SJCRH30 (cell line): ENCODE measurements around the gene EVA1C. TPM values are rescaled to one million over a fixed set of nuclear protein-coding genes. Genes with fewer than 3 reads are reported as not detected.
"Not testable (repeated sequence)": the region's sequence is repeated elsewhere in the genome, so short reads cannot be mapped to it uniquely, and the experiment has no call there.

Source experiments
- DNase-seq, 2 experiments: peaks; one replicate each; pipeline ENCODE4 v3.0.0-alpha.2; 2015 to 2020
- H3K27ac ChIP-seq: fragments of 250-450 bp; sonication (Bioruptor Pico); 2 replicates; pipeline ENCODE4 v1.5.1; 2020; ENCODE audit warnings: mild to moderate bottlenecking, moderate library complexity
- H3K27me3 ChIP-seq: fragments of 250-450 bp; sonication (Bioruptor Pico); 2 replicates; pipeline ENCODE4 v1.5.1; 2020; ENCODE audit warnings: mild to moderate bottlenecking, moderate library complexity
- H3K36me3 ChIP-seq: fragments of 250-450 bp; sonication (Bioruptor Pico); 2 replicates; pipeline ENCODE4 v1.5.1; 2020; ENCODE audit warnings: mild to moderate bottlenecking, moderate library complexity
- H3K4me1 ChIP-seq: fragments of 250-450 bp; sonication (Bioruptor Pico); 2 replicates; pipeline ENCODE4 v1.5.1; 2020; ENCODE audit warnings: mild to moderate bottlenecking, moderate library complexity
- H3K4me3 ChIP-seq: fragments of 250-450 bp; sonication (Bioruptor Pico); 2 replicates; pipeline ENCODE4 v1.5.1; 2020; ENCODE audit warnings: mild to moderate bottlenecking, moderate library complexity
- H3K9me3 ChIP-seq: fragments of 250-450 bp; sonication (Bioruptor Pico); replicated peaks from 2 replicates; pipeline ENCODE4 v1.5.1; 2020; ENCODE audit warnings: mild to moderate bottlenecking, moderate library complexity
- total RNA-seq: library from RNA; depleted of rRNA; stranded (reverse); fragments of >200 nt; shearing (Covaris generic); gene quantifications from 2 replicates; pipeline ENCODE4 v1.2.3, GENCODE V29; 2014; rRNA removed

Gene EVA1C
- total RNA-seq, 1 experiment from 2014 or later: 0.10 TPM

DNA sequence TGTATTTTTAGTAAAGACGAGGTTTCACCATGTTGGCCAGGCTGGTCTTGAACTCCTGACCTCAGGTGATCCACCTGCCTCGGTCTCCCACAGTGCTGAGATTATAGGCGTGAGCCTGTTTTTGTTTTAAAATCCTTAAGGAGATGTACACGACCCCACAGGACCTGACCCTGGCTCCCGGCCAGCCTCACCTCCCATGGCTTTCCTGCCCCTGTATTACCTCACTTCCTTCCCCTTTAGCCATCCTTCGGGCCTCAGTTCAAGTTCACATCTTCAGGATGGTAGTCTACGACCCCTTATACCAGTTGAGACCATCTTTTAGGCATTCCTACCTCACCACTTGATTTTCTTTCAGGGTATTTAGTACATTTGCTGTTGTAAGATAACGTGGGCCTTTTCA, 136.5 kb downstream of the EVA1C start:
- no peak for DNase-seq
- no peaks in the 10 kb centered on the region for H3K27me3 ChIP-seq
- H3K27ac ChIP-seq: no peak overlapping the region
- H3K9me3 ChIP-seq: no peaks in the 10 kb centered on the region
- H3K36me3 ChIP-seq: no peaks in the 10 kb centered on the region
- H3K4me1 ChIP-seq: no peaks in the 10 kb centered on the region
- no peak overlapping the region for H3K4me3 ChIP-seq

- H3K4me1 ChIP-seq: no peaks in the 10 kb centered on the region
- no peaks in the 10 kb centered on the region for H3K27me3 ChIP-seq
- no peaks in the 10 kb centered on the region for H3K36me3 ChIP-seq
- no peak overlapping the region for H3K4me3 ChIP-seq
- no peak for DNase-seq
- H3K9me3 ChIP-seq: no peaks in the 10 kb centered on the region
- H3K27ac ChIP-seq: no peak overlapping the region
Observed at GRCh38 chr21:32549440-32549839, 136.9 kb downstream of the EVA1C start.

GRCh38 chr21:32549886-32550285, 137.4 kb downstream of the EVA1C start:
- Histone ChIP-seq H3K27ac (no peak overlapping the region), H3K36me3 (no peaks in the 10 kb centered on the region), H3K4me3 (no peak overlapping the region), H3K9me3 (no peaks in the 10 kb centered on the region), H3K27me3 (no peaks in the 10 kb centered on the region), H3K4me1 (no peaks in the 10 kb centered on the region)
- DNase-seq: no peak

DNA sequence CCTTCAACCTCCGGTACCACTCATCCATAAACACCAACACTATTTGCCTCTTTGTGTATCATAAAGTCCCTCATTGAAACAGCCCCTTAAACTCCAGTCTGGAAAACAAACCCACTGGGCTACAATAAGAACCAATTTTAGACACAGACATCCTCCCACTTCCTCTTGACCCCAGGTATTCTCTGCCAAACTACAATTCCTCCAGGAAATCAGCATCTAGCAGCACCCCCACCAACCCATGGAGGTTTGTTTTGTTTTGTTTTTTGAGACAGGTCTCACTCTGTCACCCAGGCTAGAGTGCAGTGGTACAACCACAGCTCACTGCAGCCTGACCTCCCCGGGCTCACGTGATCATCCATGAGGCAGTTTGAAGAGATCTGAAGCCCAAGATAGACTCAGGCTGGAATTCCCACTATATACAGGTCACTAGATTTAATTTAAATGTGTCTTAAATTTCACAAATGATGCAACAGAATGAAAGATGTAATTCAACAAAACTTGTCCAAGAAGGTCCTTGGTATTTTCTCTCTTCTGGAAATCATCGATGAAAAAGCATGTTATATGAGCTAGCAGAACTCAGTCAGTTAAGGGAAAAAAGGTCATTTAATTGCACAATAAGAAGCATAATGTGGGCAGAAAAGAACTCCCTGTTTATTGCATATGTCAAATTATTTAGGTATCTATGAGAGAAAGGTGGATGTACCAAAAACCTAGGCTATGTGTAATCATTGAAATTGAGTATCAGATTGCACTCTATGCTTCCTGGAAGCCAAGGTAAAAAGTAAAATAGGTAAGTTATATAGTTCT, 142.5 kb downstream of the EVA1C start:
- Histone ChIP-seq H3K4me1 (peaks cover 8% of the 10 kb centered on the region; the same call in 1 of the 2 replicates), H3K27me3 (no peaks in the 10 kb centered on the region), H3K27ac (no peak overlapping the region), H3K9me3 (no peaks in the 10 kb centered on the region), H3K36me3 (no peaks in the 10 kb centered on the region), H3K4me3 (no peak overlapping the region)
- no peak for DNase-seq

DNA sequence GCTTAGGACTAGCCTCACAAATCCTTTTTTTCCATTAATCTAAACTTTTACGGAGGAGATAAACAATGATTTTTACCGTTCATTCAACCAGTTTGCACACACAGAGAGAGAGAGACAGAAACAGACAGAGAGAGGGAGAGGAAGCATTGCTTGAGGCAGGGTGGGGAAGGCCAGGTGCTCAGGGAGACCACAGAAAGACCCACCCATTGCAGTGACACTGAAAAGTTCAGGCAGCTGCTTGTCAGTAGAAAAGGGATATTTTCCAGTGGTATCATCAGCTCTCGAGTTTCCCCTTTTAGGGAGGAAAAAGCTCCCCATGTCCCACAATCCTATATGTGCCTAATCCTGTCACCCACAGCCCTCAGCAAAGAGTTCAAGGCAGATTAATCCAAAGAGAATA, 145.6 kb downstream of the EVA1C start:
- Histone ChIP-seq H3K4me1 (peaks cover 8% of the 10 kb centered on the region; the same call in 1 of the 2 replicates), H3K4me3 (no peak overlapping the region)
- peak; percentile 56 to 77 for DNase-seq

GRCh38 chr21:32559006-32559610, 146.6 kb downstream of the EVA1C start:
- Histone ChIP-seq H3K4me3 (no peak overlapping the region), H3K36me3 (no peaks in the 10 kb centered on the region), H3K27ac (no peak overlapping the region), H3K27me3 (no peaks in the 10 kb centered on the region), H3K9me3 (no peaks in the 10 kb centered on the region), H3K4me1 (peaks cover 8% of the 10 kb centered on the region; the same call in 1 of the 2 replicates)
- DNase-seq: no peak

More for the DNA sequence above, 145.6 kb downstream of the EVA1C start:
- Histone ChIP-seq H3K27ac (no peak overlapping the region), H3K27me3 (no peaks in the 10 kb centered on the region), H3K36me3 (no peaks in the 10 kb centered on the region), H3K9me3 (no peaks in the 10 kb centered on the region)

DNA sequence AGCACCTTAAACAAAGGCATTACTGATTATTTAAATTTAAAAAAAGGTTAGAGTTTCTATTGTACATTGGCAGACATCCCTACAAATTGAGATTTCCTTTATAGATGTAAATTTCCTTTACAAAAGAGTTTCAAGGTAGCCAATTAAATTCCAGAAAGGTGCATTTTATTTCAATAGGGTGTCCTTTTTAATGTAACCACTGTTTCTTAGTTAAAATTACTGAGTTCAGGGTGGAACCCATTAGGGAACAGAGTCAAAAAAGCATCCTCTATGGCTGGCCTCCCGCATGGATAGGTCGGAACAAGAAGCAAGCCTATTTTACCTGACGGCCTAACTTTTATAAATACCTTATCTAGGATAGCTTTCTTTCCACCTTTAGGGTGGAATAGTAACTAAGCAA, 148.4 kb downstream of the EVA1C start:
- no peaks in the 10 kb centered on the region for H3K36me3 ChIP-seq
- H3K4me3 ChIP-seq: no peak overlapping the region
- no peak overlapping the region for H3K27ac ChIP-seq
- peaks cover 8% of the 10 kb centered on the region; the same call in 1 of the 2 replicates for H3K4me1 ChIP-seq
- H3K27me3 ChIP-seq: no peaks in the 10 kb centered on the region
- no peak for DNase-seq
- no peaks in the 10 kb centered on the region for H3K9me3 ChIP-seq

- H3K9me3 ChIP-seq, H3K27ac ChIP-seq, H3K36me3 ChIP-seq, DNase-seq, H3K4me1 ChIP-seq, H3K4me3 ChIP-seq, H3K27me3 ChIP-seq: not testable (repeated sequence)
Observed at GRCh38 chr21:32561476-32561875, 149.0 kb downstream of the EVA1C start.

DNA sequence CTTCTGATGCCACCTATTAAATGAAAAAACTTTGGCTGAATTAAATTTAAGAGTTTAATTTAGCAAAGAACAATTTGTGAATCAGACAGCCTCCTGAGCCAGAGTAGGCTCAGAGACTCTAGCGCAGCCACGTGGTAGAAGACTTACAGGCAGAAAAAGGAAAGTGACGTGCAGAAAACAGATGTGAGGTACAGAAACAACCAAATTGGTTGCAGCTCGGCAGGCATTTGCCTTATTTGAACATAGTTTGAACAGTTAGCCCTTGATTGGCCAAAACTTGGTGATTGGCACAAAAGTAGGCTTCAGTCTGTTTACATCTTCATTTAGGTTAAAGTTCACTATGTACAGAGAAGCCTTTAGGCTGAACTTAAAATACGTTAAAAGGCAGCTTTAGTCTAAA, 149.9 kb downstream of the EVA1C start:
- no peaks in the 10 kb centered on the region for H3K27me3 ChIP-seq
- no peaks in the 10 kb centered on the region for H3K9me3 ChIP-seq
- no peaks in the 10 kb centered on the region for H3K36me3 ChIP-seq
- H3K27ac ChIP-seq: no peak overlapping the region
- no peak overlapping the region for H3K4me3 ChIP-seq
- peaks cover 8% of the 10 kb centered on the region; the same call in 1 of the 2 replicates for H3K4me1 ChIP-seq
- peak in 1 of 2 experiments; percentile 39 for DNase-seq

DNA sequence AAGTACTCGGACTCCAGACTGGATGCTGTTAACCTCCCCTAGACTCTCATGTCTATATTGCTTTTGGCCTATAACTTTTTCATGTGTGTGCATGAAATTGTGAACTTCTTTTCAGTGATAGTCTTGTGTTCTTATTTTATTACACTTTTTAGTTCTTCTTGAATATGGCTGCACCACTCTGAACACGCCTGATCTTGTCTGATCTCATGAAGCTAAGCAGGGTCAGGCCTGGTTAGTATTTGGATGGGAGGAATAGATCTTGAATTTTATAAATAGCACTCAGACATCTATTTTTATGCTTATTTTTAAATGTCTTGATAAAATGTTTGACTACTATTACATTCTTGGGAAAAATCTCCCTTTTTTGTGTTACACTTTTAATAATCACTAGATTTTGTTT, 150.4 kb downstream of the EVA1C start:
- H3K4me3 ChIP-seq: no peak overlapping the region
- H3K9me3 ChIP-seq: no peaks in the 10 kb centered on the region
- no peak overlapping the region for H3K27ac ChIP-seq
- H3K4me1 ChIP-seq: peaks cover 8% of the 10 kb centered on the region; the same call in 1 of the 2 replicates
- DNase-seq: no peak
- no peaks in the 10 kb centered on the region for H3K27me3 ChIP-seq
- H3K36me3 ChIP-seq: no peaks in the 10 kb centered on the region

Other genes with a start within 250 kb of the EVA1C start
- gene MIS18A, start 133.7 kb upstream of the EVA1C start, total RNA-seq: 40.9 and 48.0 TPM in 2 replicates
- gene MRAP, start 113.9 kb upstream of the EVA1C start, total RNA-seq: not detected in 2 replicates
- 21.8 and 22.9 TPM in 2 replicates for gene URB1, start 19.7 kb upstream of the EVA1C start, total RNA-seq
- gene TCP10L, start 172.8 kb downstream of the EVA1C start, total RNA-seq: not detected in 2 replicates
- 35.4 and 37.2 TPM in 2 replicates for gene CFAP298, start 199.7 kb downstream of the EVA1C start, total RNA-seq